OCI-M2 (cell line): Measurements from ENCODE around the gene GPATCH4.
"Not testable (repeated sequence)": the region's sequence is repeated elsewhere in the genome, so short reads cannot be mapped to it uniquely, and the experiment has no call there.

Source experiments
- DNase-seq: peaks from one replicate; lab custom pipeline; 2025; ENCODE audit not compliant: unreplicated experiment; lab: John Stamatoyannopoulos, UW

GPATCH4 gene

DNA sequence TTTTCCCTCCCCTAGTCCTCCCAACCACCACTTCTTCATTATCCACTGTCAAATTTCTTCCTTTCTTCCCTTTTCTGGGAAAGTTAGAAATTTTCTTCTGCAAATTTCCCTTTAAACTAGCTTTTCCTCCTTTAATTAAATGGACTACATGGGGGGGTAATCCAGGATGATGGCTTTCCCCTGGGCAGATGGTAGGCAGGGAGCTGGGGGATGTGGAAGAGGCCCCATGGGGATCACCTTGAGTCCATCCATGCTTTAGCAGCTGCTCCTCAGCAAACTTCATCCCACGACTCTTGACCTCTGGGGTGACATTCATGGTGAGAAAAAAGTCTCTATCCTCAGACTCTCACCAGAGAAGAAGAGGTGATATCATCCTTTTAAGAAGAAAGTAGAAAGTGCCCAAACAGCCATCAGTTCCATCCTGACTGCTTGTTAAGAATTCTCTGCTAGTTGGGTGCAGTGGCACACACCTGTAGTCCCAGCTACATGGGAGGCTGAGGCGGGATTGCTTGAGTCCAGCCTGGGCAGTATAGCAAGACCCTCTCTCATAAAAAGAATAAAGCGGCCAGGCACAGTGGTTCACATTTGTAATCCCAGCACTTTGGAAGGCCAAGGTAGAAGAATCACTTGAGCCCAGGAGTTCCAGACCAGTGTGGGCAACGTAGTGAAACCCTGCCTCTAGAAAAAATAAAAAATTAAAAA is 2.4 kb downstream of the GPATCH4 start:
- DNase-seq = no peak

- DNase-seq = no peak
Observed at GRCh38 chr1:156598125-156598524, 3.2 kb downstream of the GPATCH4 start.

GRCh38 chr1:156596426-156596825 is 4.9 kb downstream of the GPATCH4 start:
- DNase-seq = no peak

- no peak for DNase-seq
Observed at GRCh38 chr1:156595016-156595415, 6.3 kb downstream of the GPATCH4 start.

GRCh38 chr1:156594190-156594589 is 7.1 kb downstream of the GPATCH4 start:
- no peak for DNase-seq

DNA sequence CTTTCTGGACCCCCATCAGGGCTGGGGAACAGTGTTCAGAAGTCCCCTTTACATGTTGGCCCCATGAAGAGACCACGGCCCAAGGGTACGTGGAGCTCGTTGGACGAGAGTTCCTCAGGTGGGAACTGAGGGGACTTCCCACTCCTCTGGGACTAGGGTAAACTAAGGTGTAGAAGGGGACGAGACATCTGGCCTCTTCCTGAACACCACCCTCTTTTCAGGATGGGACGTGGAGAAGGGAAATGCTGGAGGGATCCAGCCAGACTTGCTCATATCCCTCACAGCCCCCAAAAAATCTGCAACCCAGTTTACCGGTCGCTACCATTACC is 7.7 kb downstream of the GPATCH4 start:
- DNase-seq = no peak

DNA sequence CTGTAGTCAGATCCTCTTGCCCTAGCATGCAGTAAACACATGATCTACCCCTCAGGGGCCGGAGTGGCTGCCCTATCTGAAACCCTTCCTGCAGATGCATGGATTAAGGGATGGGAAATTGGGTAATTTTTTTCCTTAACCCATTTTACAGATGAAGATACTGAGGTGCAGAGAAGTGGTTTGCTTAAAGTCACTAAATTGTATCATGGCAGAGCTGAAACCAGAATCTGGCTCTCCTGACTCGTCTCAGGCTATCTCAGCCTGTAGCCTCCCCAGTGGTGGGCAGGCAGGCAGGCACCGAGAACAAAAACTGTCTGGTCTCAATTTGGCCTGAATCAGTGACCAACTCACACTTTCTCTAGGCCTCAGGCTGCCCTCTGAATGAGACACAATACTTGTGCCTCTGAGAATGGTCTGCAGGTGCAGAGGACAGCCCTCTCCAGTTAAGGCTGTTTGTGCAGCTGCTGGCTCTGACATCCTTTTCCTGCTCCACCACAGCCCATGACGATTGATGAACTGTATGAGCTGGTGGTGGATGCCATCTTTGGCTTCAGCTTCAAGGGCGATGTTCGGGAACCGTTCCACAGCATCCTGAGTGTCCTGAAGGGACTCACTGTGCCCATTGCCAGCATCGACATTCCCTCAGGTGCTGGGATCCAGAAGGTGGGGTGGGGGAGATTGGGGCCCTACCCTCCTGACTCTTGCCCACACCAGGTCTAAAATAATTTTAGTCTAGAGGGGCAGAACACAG is 8.2 kb downstream of the GPATCH4 start:
- no peak for DNase-seq

DNA sequence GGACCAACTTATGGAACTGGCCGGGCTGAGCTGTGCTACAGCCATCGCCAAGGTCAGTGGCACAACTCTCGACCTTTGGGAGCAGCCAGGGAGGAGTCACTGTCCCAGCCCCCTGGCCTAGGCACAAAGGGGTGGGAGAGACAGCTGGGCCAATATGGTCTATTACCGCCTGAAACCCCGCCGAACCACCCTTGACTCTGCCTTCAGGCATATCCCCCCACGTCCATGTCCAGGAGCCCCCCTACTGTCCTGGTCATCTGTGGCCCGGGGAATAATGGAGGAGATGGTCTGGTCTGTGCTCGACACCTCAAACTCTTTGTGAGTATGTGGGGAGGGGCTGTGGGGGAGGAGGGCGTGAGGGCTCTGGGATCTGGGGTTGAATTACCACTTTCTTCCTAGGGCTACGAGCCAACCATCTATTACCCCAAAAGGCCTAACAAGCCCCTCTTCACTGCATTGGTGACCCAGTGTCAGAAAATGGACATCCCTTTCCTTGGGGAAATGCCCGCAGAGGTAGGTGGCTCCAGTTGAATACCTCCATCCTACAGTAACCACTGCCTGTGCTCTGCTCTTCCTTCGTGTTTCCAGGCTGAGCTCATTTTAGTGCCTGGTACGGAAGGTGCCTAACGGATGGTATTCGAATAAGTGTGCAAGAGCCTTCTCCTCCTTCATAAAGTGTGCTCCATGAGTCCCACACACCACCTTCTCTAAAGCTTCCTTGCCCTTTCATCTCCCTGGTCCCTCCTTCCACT is 8.9 kb downstream of the GPATCH4 start:
- DNase-seq = no peak

DNA sequence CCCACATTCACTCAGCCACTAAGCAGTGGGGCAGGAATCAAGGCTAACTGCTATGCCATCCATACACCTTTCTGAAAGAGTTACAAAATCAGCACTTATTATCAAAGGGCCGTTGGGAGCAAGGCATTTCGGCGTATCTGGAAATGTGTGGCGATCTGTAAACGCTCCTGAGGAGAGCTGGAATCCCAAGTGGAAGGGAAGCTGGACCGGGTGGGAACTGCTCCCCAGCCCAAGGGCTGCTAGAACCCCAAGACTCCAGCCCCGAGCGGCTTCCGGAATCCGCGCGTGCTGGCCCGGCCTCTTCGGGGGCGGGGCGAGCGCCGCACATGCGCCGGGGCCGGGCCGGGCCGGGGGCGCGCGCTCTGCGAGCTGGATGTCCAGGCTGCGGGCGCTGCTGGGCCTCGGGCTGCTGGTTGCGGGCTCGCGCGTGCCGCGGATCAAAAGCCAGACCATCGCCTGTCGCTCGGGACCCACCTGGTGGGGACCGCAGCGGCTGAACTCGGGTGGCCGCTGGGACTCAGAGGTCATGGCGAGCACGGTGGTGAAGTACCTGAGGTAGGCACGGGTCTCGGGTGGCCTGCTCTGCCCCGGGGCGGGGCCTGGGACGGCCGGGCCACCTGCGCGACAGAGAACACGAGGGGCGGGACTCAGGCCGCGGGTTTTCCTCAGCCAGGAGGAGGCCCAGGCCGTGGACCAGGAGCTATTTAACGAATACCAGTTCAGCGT is 9.7 kb downstream of the GPATCH4 start, which contains the start of gene NAXE:
NAXE (plus strand) TSS at position 345 of the 726 bp plus-strand sequence; CDS start at position 374, 29 bp downstream.
- DNase-seq = no peak

- DNase-seq = no peak
Observed at GRCh38 chr1:156591181-156591431, 10.2 kb downstream of the GPATCH4 start.

GRCh38 chr1:156590326-156591180 is 10.7 kb downstream of the GPATCH4 start:
- no peak for DNase-seq

DNA sequence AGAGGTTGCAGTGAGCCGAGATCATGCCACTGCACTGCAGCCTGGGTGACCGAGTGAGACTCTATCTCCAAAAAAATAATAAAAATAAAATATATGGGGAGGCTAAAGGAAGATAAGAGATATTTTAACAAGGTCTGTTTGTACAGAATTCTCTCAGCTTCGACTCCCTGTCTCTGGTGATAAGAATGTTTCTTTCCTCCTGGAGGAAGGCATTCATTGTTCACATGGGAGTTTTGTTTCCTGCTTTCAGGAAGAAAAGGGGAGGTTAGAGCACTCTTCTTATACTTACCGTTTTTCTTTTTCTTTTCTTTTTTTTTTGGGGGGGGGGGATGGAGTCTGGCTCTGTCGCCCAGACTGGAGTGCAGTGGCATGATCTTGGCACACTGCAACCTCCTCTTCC is 11.7 kb downstream of the GPATCH4 start:
- no peak for DNase-seq

DNA sequence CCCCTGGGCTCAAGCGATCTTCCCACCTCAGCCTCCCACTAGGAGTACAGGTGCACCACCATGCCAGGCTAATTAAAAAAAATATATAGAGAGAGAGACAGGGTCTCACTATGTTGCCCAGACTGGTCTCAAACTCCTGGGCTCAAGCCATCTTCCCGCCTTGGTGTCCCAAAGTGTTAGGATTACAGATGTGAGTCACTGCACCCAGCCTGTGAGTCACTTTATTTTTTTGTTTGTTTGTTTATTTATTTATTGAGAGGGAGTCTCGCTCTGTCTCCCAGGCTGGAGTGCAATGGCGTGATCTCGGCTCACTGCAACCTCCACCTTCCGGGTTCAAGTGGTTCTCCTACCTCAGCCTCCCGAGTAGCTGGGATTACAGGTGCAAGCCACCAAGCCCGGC is 13.4 kb downstream of the GPATCH4 start:
- not testable (repeated sequence) for DNase-seq

- DNase-seq = no peak
Observed at GRCh38 chr1:156586892-156587477, 14.3 kb downstream of the GPATCH4 start.

GRCh38 chr1:156586323-156586722 is 15.0 kb downstream of the GPATCH4 start:
- no peak for DNase-seq

GRCh38 chr1:156584813-156585212 is 16.5 kb downstream of the GPATCH4 start:
- DNase-seq = no peak

GRCh38 chr1:156583821-156584622 is 17.3 kb downstream of the GPATCH4 start:
- DNase-seq = no peak

DNA sequence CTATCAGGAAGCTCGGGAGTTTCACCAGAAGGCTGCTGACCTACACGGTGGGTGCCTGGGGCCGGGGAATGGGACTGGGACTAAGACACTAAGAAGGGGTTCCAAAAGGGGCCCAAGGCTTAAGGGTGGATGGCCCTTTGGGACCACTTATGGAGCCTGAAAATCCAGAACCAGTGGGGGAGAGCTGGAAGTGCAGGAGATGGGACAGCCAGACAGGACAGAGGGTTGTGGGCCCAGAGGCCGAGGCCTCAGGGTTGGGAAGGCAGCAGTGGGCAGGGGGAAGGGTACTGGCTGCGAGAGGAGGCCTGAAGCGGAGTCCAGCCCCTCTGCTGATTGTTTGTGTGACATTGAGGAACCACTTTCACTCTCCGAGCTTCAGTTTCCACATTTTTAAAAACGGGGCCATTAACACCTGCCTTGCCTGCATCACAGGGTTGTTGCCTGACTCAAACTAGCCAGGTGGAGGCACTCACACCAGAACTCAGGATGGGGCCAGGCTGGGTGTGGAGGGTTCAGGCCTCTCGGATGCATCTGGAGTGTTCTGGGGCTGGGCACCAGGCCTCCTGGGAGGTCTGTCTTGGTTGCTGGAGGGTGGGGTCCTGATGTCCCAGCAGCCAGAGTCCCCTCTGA is 18.8 kb downstream of the GPATCH4 start:
- no peak for DNase-seq
